GDM1 (cell line): ENCODE results near the gene PSMB2.
A peak's percentile ranks its signal among the peaks of the same experiment; 100 is the strongest.

Source experiments
- DNase-seq: peaks from one replicate; lab custom pipeline; 2025; lab: John Stamatoyannopoulos, UW

Gene PSMB2

DNA sequence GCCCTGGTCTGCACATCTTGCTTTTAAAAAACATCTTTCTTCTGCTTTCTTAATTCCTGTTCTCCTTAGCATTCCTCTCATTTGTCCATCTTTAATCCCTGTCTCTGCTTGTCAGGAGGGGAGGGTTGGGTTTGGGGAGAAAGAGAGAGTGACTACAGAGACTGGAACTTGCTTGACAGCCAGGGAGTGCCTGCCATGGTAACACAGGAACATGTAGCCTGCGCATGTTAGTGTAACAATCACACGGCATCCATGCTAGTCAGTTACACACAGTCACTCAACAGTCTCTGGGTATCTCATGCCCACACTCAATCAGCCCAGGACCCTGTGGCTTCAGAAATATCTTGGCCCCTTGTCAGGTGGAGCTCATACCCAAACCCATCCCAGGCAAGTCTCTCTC is 69.0 kb downstream of the PSMB2 start:
- no peak for DNase-seq

DNA sequence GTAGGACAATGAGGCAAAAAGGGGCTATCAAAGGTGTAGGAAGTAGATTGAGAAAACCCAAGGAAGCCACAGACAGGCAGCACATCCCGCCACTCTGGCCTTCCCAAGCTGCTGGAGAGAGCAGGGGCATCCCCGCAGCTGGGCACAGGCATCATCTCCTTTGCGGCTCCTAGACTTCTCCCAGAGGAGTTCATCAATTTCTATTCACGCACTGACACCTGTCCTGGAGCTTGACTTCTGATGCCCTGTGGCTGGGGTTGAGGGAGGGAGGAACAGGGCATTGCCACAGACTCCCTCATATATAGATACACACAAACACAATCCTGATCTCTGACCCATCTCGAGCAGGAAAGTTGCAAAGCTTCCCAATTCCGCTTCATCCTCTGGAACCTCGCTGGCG is 70.1 kb downstream of the PSMB2 start:
- no peak for DNase-seq

DNA sequence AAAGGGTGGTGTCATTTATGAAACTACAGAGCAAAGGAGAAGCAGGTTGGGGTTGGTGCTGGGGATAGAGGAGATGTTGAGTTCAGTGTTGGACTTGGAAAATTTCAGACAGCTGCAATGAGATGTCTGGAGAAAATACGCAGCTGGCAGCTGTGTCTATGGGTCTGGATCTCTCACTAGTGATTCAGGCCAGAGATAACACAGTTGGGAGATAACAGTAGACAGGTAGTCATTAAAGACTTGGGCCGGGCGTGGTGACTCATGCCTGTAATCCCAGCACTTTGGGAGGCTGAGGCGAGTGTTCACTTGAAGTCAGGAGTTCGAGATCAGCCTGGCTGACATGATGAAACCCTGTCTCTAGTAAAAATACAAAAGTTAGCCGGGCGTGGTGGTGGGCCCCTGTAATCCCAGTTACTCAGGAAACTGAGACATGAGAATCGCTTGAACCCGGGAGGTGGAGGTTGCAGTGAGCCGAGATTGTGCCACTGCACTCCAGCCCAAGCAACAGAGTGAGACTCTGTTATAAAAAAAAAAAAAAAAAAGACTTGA is 70.7 kb downstream of the PSMB2 start:
- no peak for DNase-seq

DNA sequence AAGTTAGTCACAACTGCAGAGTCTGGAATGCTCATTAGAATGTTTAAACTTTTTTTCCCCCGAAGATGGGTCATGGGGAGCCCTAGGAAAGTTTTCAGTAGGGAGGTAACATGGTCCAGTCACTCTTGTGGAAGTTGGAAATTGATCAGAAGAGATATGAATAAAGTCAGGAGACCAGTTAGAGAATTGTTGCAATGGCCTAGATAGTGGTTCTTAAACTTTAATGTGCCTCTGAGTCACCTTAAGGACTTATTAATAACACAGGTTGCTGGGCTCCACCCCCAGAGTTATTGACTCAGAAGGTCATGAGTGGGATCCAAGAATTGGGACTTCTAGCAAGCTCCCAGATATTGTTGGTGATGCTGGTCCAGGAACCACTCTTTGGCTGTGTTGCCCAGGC is 71.4 kb downstream of the PSMB2 start:
- no peak for DNase-seq

DNA sequence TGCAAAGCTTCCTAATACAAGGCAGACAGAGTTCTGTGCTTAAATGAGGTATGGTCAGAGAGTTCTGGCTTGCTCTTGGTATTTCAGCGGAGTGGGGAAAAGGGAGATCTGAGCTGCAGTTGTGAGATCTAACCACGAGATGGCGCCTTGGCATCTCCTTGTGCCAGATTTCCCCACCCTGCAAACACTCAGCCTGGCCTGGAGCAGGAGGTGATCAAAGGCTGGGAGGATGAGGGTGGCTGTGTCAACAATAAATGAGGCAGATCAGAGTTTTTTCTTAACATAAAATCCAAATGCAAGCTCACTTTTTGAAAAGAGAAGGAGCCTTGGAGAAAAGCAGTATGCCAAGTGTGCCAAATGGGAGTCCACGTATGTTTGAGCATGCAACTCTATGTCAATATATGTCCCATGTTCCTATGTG is 72.3 kb downstream of the PSMB2 start:
- peak; percentile 60 for DNase-seq

DNA sequence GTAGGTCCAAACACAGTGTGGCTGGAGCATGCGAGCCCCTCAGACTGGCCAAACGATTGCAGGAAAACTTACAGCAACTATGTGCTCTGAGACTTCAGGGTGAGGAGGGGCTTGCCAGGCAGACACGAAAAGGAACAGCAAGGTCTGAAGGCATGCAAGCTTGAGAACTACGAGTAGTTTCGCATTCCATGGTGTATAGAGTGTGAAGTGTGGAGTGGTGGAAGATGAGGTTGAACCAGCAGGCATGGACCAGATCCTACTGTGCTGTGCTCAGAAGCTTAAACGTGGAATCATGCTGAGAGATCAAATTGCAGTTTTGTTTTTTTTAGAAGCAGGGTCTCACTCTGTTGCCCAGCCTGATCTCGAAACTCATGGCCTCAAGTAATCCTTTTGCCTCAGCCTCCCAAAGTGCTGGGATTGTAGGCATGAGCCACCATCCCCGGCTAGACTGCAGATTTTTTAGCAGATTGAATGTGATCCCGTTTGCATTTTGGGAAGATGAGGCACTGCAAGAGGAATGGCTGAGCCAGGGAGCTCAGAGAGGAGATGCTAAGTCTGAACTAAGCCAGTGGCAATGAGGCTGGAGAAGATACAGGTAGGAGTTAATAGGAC is 73.3 kb downstream of the PSMB2 start:
- no peak for DNase-seq

DNA sequence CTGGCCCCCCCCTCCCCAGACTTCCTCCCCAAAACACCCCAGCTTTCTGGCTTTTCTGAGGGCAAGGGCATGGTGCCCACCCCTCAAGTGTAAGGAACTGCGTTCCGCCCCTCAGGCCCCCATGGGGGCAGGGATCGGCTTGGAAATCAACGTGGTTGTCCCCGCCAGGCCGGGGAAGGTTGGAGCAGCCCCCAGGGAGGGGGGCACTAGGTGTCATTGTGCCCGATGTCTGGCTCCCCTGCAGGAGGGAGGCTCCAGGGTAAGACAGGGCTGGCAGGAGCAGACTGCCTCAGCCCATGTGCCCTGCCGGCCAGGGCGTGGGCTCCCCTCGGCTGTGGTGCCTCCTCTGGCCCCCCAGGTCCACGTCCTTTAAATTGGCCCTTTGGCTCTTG is 75.6 kb downstream of the PSMB2 start:
- no peak for DNase-seq

DNA sequence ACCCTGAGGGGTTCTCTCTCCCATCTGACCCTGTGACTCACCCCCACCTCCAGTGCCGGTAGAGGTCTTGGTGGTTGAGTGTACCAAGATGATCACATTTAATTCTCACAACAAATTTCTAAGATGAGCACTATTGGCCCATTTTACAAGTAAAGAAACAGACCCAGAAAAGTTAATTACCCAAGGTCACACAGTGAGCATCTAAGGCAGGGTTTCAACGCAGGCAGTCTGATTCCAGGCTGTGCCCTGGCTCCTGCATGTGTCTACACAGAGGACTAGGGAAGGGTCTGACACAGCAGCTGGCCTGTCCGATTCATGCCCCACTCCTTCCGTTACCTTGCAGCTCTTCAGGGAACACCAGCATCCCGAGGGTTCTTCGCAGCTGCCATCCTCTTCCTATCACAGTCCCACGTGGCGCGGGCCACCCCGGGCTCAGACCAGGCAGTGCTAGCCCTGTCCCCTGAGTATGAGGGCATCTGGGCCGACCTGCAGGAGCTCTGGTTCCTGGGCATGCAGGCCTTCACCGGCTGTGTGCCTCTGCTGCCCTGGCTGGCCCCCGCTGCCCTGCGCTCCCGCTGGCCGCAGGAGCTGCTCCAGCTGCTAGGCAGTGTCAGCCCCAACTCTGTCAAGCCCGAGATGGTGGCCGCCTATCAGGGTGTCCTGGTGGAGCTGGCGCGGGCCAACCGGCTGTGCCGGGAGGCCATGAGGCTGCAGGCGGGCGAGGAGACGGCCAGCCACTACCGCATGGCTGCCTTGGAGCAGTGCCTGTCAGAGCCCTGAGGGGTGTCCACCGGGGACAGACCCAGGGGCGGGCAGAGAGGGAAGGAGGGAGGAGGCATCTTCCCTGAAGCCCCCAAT is 76.2 kb downstream of the PSMB2 start:
- DNase-seq, result no peak

DNA sequence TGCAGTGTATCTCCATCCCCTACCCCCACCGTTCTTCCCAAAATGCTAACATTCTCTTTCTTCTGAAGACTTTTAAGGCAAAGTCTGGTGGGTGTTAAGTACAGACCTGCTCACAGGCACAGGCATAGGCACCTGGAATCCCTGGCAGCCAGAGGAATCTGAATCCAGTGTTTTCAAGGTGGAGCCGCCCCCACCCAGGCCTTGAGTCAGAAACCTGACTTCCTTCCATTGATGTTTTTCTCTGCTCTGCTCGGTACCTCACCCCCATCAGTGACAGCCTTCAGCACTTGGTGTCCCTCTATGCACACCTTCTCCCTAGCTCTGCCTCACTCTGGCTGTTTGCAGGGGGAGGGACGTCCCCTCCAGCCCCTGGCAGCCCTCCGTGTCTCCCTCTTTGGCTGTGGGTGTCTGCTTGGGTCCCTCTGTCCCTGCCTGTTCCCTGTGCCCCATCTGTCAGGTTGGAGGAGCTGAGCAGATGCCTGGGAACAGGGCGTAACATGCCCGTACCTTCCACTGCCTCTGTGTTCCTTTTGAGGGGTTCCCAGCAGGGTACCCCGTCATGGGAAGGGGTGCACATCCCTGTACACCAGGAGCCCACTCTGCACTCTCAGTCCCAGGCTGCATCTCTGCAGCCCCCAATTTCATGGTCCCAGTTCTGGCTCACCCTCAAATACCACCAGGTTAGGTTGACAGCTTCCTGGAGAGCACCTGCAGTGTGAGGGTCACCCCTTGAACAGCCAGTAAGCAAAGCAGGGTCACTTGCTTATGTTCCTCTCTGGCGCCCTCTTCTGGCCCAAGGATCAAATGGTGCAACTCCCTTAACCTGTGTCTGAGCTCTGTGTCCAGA is 77.1 kb downstream of the PSMB2 start:
- DNase-seq, result peak; percentile 54

DNA sequence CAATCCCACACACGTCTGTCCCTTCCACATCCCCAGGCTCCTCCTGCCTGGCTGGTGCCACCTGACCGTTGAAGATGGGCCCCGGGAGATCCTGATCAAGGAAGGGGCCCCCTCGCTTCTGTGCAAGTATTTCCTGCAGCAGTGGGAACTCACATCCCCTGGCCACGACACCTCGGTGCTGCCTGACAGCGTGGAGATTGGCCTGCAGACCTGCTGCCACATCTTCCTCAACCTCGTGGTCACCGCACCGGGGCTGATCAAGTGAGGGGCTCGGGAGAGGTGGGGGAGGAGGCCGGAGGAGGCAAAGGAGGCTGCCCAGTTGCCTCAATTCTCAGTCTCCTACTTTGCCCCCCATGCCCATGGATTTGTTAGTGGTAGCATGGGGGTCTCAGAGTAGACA is 78.2 kb downstream of the PSMB2 start:
- no peak for DNase-seq

DNA sequence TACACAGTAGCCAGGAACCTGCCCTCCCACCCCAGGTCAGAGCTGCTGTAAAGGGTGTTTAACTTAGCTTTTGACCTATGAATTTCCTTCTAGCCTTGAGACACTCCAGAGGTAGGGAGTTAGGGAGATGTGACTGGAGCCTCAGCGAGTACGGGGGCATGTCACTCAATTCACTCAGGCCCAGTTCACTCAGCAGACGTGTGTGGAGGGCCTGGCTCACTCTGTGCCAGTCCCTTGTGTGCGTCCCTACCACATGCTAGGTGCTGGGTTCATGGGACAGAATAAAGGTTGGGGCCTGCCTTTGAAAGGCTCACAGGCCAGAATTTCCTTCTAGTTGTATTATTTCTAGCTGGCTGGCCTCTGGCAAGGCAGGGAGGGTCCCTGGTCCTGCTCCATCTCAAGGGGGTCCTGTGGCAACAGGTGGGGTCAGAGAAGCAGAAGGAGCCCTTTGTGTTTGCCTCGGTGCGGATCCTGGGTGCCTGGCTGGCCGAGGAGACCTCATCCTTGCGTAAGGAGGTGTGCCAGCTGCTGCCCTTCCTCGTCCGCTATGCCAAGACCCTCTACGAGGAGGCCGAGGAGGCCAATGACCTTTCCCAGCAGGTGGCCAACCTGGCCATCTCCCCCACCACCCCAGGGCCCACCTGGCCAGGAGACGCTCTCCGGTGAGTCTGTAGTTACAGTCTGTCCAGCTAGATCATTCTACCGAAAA is 79.2 kb downstream of the PSMB2 start:
- no peak for DNase-seq

DNA sequence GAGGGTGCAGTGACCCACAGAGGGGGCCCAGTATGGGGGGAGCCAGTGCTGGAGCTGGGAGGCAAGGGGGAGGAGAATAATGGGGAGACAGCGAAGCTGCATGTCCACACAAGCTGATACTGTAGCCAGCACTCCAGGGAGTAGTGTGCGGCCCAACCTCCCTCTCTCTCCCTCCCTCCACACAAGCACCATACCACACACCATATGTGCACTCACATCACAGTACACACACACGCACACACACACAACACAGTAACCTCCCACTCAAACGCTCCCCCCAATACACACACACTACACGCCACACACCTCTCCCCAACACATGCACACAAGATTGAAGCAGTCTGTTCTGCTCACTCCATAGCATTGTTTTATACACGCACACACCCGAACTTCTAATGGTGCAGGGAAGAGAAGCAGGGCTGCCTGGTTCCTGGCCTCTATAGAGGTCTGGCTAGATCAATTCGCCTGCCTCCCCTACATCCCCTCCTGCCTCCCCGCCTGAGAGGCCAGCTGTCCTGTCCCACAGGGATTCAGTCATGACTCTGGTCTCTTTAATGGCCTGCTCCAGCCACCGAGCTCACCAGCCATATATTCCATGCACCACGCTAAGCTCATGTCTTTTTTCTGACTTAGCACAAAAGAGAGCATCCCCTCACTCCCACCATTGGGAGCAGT is 79.9 kb downstream of the PSMB2 start:
- DNase-seq, result no peak

DNA sequence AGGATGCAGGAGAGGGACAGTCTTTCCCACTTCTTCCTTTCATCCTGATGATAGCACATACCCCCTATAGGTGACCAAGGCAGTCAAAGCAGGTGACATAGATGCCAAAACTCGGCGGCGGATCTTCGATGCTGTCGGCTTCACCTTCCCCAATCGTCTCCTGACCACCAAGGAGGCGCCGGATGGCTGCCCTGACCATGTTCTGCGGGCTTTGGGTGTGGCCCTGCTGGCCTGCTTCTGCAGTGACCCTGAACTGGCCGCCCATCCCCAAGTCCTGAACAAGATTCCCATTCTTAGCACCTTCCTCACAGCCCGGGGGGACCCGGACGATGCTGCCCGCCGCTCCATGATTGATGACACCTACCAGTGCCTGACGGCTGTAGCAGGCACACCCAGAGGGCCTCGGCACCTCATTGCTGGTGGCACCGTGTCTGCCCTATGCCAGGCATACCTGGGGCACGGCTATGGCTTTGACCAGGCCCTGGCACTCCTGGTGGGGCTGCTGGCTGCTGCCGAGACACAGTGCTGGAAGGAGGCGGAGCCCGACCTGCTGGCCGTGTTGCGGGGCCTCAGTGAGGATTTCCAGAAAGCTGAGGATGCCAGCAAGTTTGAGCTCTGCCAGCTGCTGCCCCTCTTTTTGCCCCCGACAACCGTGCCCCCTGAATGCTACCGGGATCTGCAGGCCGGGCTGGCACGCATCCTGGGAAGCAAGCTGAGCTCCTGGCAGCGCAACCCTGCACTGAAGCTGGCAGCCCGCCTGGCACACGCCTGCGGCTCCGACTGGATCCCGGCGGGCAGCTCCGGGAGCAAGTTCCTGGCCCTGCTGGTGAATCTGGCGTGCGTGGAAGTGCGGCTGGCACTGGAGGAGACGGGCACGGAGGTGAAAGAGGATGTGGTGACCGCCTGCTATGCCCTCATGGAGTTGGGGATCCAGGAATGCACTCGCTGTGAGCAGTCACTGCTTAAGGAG is 80.8 kb downstream of the PSMB2 start:
- no peak for DNase-seq

DNA sequence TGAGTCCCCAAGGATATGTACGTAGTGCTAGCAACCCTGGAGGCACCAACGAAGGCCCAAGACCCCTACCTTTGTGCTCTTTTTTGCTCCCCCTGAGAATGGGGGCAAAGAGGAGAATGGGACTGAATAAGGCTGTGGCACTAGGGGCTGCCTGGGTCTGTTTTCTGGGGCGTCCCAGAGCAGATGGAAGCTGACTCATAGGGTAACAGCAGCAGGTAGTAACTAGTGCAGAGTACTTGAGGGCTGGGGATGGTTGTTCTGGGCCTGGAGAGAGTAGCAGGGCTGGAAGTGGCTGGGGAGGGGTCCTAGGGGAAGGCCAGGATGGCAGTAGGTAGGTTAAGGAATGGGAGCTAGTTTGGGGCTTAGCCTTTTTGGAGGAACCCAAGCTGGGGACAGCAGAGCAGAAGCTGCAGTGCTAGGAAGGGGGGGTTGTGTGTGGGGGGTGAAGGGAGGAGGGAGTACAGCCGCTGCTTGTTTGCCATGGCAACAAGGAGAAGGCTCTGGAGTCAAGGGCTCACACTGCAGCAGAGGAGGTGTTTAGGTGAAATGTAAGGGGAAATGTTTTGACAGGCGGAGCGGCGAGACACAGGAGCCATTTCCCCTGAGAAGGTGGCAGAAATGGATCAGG is 81.9 kb downstream of the PSMB2 start:
- DNase-seq, result no peak

DNA sequence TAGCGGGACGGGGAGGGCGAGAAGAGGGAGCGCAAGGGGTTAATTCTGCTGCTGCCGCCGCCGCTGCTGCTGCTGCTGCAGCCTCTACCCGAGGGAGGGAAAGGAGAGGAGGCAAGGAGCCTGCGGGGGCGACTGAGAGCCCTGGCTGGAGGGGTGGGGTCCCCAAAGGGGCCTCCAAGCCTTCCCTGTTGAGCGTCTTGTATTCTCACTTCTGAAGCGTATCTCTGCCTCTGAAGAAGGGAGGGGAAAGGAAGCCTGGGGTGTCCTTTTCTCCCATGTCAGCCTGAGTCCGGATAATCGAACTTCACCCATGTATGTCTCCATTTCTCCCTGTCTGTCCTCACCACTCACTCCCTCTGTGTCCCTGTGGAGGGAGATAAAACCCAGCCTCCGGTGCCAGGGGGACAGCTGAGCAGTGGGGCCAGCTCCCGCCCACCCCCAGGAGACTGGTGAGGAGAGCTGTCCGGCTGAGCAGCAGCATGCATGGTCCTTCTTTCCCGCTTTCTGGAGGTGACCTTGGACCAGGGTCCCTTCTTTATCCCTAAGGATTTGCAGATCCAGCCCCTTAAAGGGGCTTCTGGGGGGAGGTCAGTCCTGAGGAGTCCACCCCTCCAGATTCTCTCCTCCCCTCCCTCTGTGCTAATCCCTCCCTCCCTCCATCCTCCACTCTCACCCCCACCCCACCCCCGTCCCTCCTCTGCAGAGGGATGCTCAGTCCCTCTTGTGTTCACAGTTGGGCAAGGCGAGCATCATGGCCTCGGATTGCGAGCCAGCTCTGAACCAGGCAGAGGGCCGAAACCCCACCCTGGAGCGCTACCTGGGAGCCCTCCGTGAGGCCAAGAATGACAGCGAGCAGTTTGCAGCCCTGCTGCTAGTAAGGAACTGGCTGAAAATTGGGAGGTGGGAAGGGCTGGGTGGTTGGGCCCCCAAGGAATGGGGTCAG is 82.7 kb downstream of the PSMB2 start:
- DNase-seq, result no peak

DNA sequence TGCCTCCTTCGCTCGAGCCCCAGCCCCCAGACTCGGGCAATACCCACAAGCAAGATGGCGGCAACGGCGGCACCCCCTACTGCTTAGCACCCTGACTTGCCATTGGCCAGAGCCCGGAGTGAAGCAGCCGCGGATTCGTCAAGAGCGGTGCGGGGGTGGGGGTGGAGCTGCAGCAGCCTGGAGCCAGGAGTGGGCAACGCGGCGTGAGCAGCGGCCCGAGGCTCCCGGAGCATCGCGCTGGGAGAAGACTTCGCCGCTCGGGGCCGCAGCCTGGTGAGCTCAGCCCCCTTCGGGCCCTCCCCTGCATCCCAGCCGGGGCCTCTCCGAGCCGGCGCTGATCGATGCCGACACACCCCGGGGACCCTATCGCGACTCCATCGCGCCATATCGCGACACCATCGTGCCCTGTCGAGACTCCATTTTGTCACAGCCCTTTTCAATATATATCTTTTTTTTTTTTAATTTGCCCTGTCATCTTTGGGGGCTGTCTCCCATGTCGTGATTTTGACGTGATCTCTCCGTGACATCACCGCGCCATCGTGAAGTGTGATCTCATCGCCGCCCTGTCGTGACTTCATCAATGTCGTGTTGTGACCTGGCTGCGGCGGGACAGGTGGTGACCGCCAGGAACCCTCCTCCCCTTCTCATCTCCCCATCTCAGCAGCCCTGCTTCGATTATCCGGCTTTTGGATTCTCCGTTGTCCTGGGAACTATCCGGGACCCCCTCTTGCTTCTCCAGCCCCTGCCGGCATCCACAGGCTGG is 83.5 kb downstream of the PSMB2 start, which contains the start of gene NCDN:
TSS of gene NCDN (plus strand) at position 189 of the 763 bp plus-strand sequence. CDS start at position 581, 392 bp downstream.
- DNase-seq, result peak; percentile 95

DNA sequence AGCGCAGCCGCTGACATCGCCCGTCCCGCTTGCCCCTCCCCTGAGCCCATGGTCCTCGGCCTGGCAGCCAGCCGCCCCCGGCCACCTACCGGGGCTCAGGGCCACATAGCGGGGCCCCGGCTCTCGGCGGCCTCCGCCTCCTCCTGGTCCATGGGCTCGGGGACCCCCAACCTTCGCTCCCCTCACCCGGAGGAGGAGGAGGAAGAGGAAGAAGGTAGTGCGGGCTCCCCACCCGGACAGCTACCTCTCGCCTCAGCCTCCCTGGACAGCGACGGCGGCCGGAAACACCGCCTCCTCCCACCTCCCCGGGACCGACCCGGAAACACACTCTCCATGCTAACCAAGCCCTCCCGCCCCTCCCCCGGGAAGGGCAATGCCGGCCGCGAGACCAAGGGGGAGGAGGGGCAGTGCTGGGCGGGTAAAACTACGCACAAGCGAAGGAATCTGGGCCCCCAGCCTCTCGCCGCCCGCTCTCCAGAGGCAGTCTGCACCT is 84.2 kb downstream of the PSMB2 start, which contains the start of gene KIAA0319L:
TSS of gene KIAA0319L (minus strand) at position 286 of the 493 bp plus-strand sequence. CDS start 2,912 bp downstream, outside the sequence.
- no peak for DNase-seq
